Neuronal stem cell (in vitro differentiated cells): ENCODE results near the gene KRT24.

Source experiments
- DNase-seq: peaks from one replicate; pipeline ENCODE4 v3.0.0-alpha.2; 2013; ENCODE audit warnings: low spot score
- H2AFZ ChIP-seq: one replicate; pipeline ENCODE4 v1.6.1; 2013; ENCODE audit warnings: mild to moderate bottlenecking, low read length, inconsistent platforms
- H2AK5ac ChIP-seq: 2 replicates; pipeline ENCODE4 v1.6.1; 2013; ENCODE audit warnings: low read depth, mild to moderate bottlenecking, inconsistent platforms, low read length, moderate library complexity, mixed read lengths
- H2BK120ac ChIP-seq: 2 replicates; pipeline ENCODE4 v1.6.1; 2013; ENCODE audit warnings: low read depth, mild to moderate bottlenecking, inconsistent platforms, low read length, moderate library complexity, mixed read lengths
- H2BK12ac ChIP-seq: one replicate; pipeline ENCODE4 v1.6.1; 2013; ENCODE audit warnings: low read length, inconsistent platforms
- H2BK15ac ChIP-seq: 2 replicates; pipeline ENCODE4 v1.6.1; 2013; ENCODE audit warnings: mild to moderate bottlenecking, low read length, inconsistent platforms, mixed read lengths
- H2BK5ac ChIP-seq: one replicate; pipeline ENCODE4 v1.6.1; 2013; ENCODE audit warnings: inconsistent platforms, mild to moderate bottlenecking, low read length, moderate library complexity
- H3K14ac ChIP-seq: one replicate; pipeline ENCODE4 v1.6.1; 2013; ENCODE audit warnings: low read length, inconsistent platforms
- H3K18ac ChIP-seq: 2 replicates; pipeline ENCODE4 v1.6.1; 2013; ENCODE audit warnings: low read length, inconsistent platforms
- H3K23ac ChIP-seq: 2 replicates; pipeline ENCODE4 v1.6.1; 2013; ENCODE audit warnings: low read depth, mild to moderate bottlenecking, mixed read lengths, low read length, inconsistent platforms; ENCODE audit not compliant: poor library complexity
- H3K27ac ChIP-seq: replicated peaks from 3 replicates; pipeline ENCODE4 v1.5.1; 2013; ENCODE audit warnings: low read length, inconsistent platforms
- H3K27me3 ChIP-seq, 3 experiments: 2 replicates each; pipeline ENCODE4 v1.6.1; 2013; ENCODE audit warnings: low read length in 3 of 3, mild to moderate bottlenecking in 2 of 3, inconsistent platforms in 1 of 3, low read depth in 1 of 3, mixed read lengths in 1 of 3, moderate library complexity in 1 of 3; ENCODE audit not compliant: control insufficient read depth in 3 of 3, insufficient read depth in 3 of 3
- H3K36me3 ChIP-seq, 2 donors: replicated peaks in 1 of 2; 2 replicates each; pipeline ENCODE4 v1.6.1; 2013; ENCODE audit warnings: low read length in 2 of 2; ENCODE audit not compliant: control insufficient read depth in 2 of 2, insufficient read depth in 2 of 2
- H3K4ac ChIP-seq: 2 replicates; pipeline ENCODE4 v1.6.1; 2013; ENCODE audit warnings: inconsistent platforms, mild to moderate bottlenecking, low read length, moderate library complexity
- H3K4me1 ChIP-seq, 2 donors: 1 replicate in 1 of 2; 2 replicates in 1 of 2; pipeline ENCODE4 v1.6.1; 2013; ENCODE audit warnings: low read length in 2 of 2, low read depth in 1 of 2; ENCODE audit not compliant: control insufficient read depth in 2 of 2, insufficient read depth in 1 of 2
- H3K4me2 ChIP-seq: one replicate; pipeline ENCODE4 v1.6.1; 2013; ENCODE audit warnings: mild to moderate bottlenecking, low read length, inconsistent platforms; ENCODE audit not compliant: insufficient read depth, poor library complexity, severe bottlenecking
- H3K4me3 ChIP-seq, 2 donors: 2 replicates each; pipeline ENCODE4 v1.5.1; 2013; ENCODE audit warnings: low read length in 2 of 2, mild to moderate bottlenecking in 2 of 2, inconsistent platforms in 1 of 2, moderate library complexity in 1 of 2
- H3K79me1 ChIP-seq: one replicate; pipeline ENCODE4 v1.6.1; 2013; ENCODE audit warnings: low read depth, mild to moderate bottlenecking, inconsistent platforms, low read length, moderate library complexity
- H3K9ac ChIP-seq: one replicate; pipeline ENCODE4 v1.6.1; 2013; ENCODE audit warnings: mild to moderate bottlenecking, low read depth, low read length, inconsistent platforms; ENCODE audit not compliant: poor library complexity
- H3K9me3 ChIP-seq, 2 donors: replicated peaks in 1 of 2; 2 replicates each; pipeline versions ENCODE3 to v1.6.1; 2013; ENCODE audit warnings: low read length in 2 of 2, mild to moderate bottlenecking in 2 of 2, inconsistent platforms in 1 of 2, low read depth in 1 of 2, mixed read lengths in 1 of 2, moderate library complexity in 1 of 2; ENCODE audit not compliant: control insufficient read depth in 2 of 2, insufficient read depth in 1 of 2
- H4K8ac ChIP-seq: one replicate; pipeline ENCODE4 v1.6.1; 2013; ENCODE audit warnings: low read depth, mild to moderate bottlenecking, inconsistent platforms, low read length, moderate library complexity
- H4K91ac ChIP-seq: one replicate; pipeline ENCODE4 v1.6.1; 2013; ENCODE audit warnings: low read length, low read depth, mild to moderate bottlenecking, inconsistent platforms; ENCODE audit not compliant: poor library complexity
- WGBS, 2 donors: extraction: QIAGEN DNeasy Blood & Tissue Kit; methylation state at CpG; one replicate each; pipeline ENCODE4 v1.1.7; 2013; ENCODE audit warnings: missing lambda C conversion rate in 2 of 2, mixed read lengths in 1 of 2; ENCODE audit not compliant: insufficient read length in 2 of 2, insufficient replicate concordance in 1 of 2; ENCODE audit errors: extremely low coverage in 2 of 2; 5-methylcytosine and 5-hydroxymethylcytosine counted together

The KRT24 gene

DNA sequence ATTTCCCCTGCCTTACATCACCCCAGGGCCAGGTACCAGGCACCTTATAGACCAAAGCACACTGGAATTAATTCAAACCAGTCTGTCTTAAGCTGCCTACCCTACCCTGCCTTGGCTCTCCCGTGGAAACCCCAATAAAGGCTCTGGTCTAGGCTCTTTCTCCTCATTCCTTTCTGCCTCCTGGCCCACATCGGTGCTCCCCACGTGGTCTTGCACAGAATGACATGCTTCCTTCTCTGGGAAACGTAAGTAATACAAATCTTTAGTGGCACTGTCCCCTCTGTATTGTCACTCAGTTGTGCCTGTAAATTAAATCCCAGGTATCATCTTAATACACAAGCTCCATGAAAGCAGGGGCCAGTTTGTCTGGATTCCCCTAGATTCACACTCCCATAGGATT, 35.0 kb upstream of the KRT24 start:
- no peak for DNase-seq
- no peak overlapping the region for H2AK5ac ChIP-seq
- no peak overlapping the region for H3K4me2 ChIP-seq
- H2BK5ac ChIP-seq = no peak overlapping the region
- H3K4me1 ChIP-seq = no peaks in the 10 kb centered on the region
- no peaks in the 10 kb centered on the region for H3K36me3 ChIP-seq
- no CpG with 5 or more reads among the region's 4 CpGs for WGBS, 2 donors
- H3K18ac ChIP-seq = no peak overlapping the region
- H3K79me1 ChIP-seq = no peaks in the 10 kb centered on the region
- H4K91ac ChIP-seq = no peak overlapping the region
- no peak overlapping the region for H3K14ac ChIP-seq
- H2BK120ac ChIP-seq = no peak overlapping the region
- no peak overlapping the region for H2BK15ac ChIP-seq
- no peak overlapping the region for H2BK12ac ChIP-seq
- no peak overlapping the region for H3K9ac ChIP-seq
- peaks cover 0 to 21% (median 0%) of the 10 kb centered on the region in 3 experiments for H3K27me3 ChIP-seq
- H3K4ac ChIP-seq = no peak overlapping the region
- no peak overlapping the region for H3K23ac ChIP-seq
- no peak overlapping the region for H3K4me3 ChIP-seq
- no peak overlapping the region for H4K8ac ChIP-seq
- H3K27ac ChIP-seq = no peak overlapping the region
- H2AFZ ChIP-seq = no peak overlapping the region
- peaks cover 0 to 2% of the 10 kb centered on the region in 2 donors for H3K9me3 ChIP-seq

DNA sequence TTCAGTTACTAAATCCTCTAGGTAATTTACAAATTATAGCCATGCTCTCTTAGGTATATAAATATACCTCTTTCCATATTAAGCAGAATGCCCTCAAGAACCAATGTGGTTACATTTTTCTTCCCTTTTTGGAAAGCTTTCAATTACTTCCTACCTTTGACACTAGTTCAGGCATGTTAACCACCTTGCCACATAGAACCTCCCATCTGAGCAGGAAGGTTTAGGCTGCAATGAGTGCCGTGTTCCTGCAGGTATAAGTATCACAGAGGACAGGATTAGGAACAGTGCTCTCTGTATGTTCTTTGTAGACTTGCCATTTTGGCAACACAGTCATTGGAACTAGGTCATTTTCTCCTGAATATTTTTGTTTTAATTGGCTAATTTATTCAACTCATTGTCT, 31.5 kb upstream of the KRT24 start:
- no peak overlapping the region for H4K8ac ChIP-seq
- no peak overlapping the region for H3K4me2 ChIP-seq
- no peaks in the 10 kb centered on the region for H3K79me1 ChIP-seq
- no peaks in the 10 kb centered on the region for H3K36me3 ChIP-seq
- no peaks in the 10 kb centered on the region for H3K9me3 ChIP-seq
- no peak overlapping the region for H4K91ac ChIP-seq
- no peak overlapping the region for H3K23ac ChIP-seq
- H2AK5ac ChIP-seq = no peak overlapping the region
- H3K4me3 ChIP-seq = no peak overlapping the region
- H3K14ac ChIP-seq = no peak overlapping the region
- no peak overlapping the region for H2BK15ac ChIP-seq
- no peak overlapping the region for H2BK12ac ChIP-seq
- H3K4me1 ChIP-seq = no peaks in the 10 kb centered on the region
- no peak overlapping the region for H2BK5ac ChIP-seq
- DNase-seq = no peak
- H3K18ac ChIP-seq = no peak overlapping the region
- WGBS, 2 donors = no CpG with 5 or more reads among the region's 1 CpG
- H3K9ac ChIP-seq = no peak overlapping the region
- no peak overlapping the region for H3K27ac ChIP-seq
- H3K4ac ChIP-seq = no peak overlapping the region
- H2AFZ ChIP-seq = no peak overlapping the region
- H2BK120ac ChIP-seq = no peak overlapping the region
- H3K27me3 ChIP-seq = peaks cover 0 to 10% (median 0%) of the 10 kb centered on the region in 3 experiments

DNA sequence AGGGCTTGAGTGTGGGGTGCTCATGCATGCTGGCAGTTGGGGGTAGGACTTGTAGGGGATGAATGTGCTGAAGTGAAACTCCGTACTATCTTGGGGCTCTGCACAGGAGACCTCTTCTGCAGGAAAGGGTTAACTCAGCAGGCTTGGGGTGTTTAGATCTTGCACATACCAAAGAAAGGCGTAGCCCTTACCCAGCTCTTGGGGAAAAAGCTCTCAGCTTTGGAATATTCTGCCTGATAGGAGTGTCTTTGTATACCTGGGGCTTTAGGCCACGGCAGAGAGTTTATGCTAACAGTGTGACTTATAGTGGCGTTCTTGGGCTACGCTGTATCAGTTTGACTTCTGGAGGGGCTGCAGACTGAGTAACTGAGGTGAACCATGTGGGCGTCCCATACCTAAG, 30.5 kb upstream of the KRT24 start:
- DNase-seq = no peak
- no peak overlapping the region for H3K23ac ChIP-seq
- H3K4me3 ChIP-seq = no peak overlapping the region
- H4K91ac ChIP-seq = no peak overlapping the region
- no peak overlapping the region for H2BK5ac ChIP-seq
- no peak overlapping the region for H3K14ac ChIP-seq
- H3K36me3 ChIP-seq = no peaks in the 10 kb centered on the region
- H2AFZ ChIP-seq = no peak overlapping the region
- H2BK15ac ChIP-seq = no peak overlapping the region
- no peak overlapping the region for H2BK120ac ChIP-seq
- no peak overlapping the region for H3K27ac ChIP-seq
- no peaks in the 10 kb centered on the region for H3K9me3 ChIP-seq
- H2AK5ac ChIP-seq = no peak overlapping the region
- H3K18ac ChIP-seq = no peak overlapping the region
- H4K8ac ChIP-seq = no peak overlapping the region
- no CpG with 5 or more reads among the region's 6 CpGs for WGBS, 2 donors
- no peak overlapping the region for H3K9ac ChIP-seq
- H3K4me2 ChIP-seq = no peak overlapping the region
- no peaks in the 10 kb centered on the region for H3K79me1 ChIP-seq
- H3K4me1 ChIP-seq = no peaks in the 10 kb centered on the region
- peaks cover 0 to 10% (median 0%) of the 10 kb centered on the region in 3 experiments for H3K27me3 ChIP-seq
- H3K4ac ChIP-seq = no peak overlapping the region
- no peak overlapping the region for H2BK12ac ChIP-seq

DNA sequence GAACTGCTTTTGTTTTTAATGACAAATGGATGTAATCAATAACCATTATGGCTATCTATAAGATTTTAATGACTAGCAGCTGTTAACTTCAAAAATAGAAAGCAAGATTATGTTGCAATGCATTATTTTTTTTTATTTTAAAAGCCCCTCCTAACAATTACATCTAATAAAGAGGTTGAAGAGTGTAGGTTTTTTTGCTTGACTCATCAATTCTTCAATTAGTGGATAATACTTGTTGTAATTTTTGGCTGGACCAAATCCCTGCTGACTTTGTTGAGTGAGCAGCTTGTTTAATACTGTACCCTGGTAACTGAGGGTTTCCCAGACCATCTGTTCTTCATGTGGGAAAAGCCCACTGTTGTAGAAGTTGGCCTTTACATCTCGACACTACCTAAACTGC, 27.4 kb upstream of the KRT24 start:
- no CpG with 5 or more reads among the region's 1 CpG for WGBS, 2 donors
- Histone ChIP-seq H3K18ac (no peak overlapping the region), H3K36me3 (no peaks in the 10 kb centered on the region), H2BK5ac (no peak overlapping the region), H3K14ac (no peak overlapping the region), H3K23ac (no peak overlapping the region), H3K4me2 (no peak overlapping the region), H4K8ac (no peak overlapping the region), H3K9ac (no peak overlapping the region), H2AFZ (no peak overlapping the region), H3K27me3 (no peaks in the 10 kb centered on the region), H3K79me1 (no peaks in the 10 kb centered on the region), H3K27ac (no peak overlapping the region), H4K91ac (no peak overlapping the region), H3K4me3 (no peak overlapping the region), H2BK12ac (no peak overlapping the region), H3K4ac (no peak overlapping the region), H3K4me1 (no peaks in the 10 kb centered on the region), H2BK15ac (no peak overlapping the region), H2BK120ac (no peak overlapping the region), H3K9me3 (no peaks in the 10 kb centered on the region), H2AK5ac (no peak overlapping the region)
- DNase-seq = no peak
